NCI-H2171 (cell line): ENCODE results near the gene DNALI1.
"Not testable (repeated sequence)": the region's sequence is repeated elsewhere in the genome, so short reads cannot be mapped to it uniquely, and the experiment has no call there.

Source experiments
- DNase-seq: peaks from one replicate; lab custom pipeline; 2025; lab: John Stamatoyannopoulos, UW

DNALI1 gene

DNA sequence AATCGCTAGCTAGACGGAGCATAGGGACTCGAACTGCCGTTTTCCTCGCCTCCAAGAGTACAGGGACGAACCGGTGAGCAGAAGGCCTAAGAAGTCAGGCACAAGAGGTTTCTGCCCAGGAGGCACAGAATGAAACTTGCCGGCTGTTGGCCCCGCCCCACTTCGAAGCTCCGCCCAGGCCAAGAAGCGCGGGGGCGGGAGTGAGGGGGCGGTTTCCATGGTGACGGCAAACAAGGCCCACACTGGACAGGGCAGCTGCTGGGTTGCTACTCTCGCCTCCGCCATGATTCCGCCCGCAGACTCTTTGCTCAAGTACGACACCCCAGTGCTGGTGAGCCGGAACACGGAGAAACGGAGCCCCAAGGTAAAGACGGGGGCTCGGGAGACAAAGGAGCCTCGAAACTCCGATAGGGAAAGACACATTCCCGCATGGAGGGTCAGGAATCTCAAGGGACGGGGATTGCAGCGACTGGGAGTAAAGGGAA is at the start of gene DNALI1:
TSS of gene DNALI1 (plus strand) at position 229 of the 485 bp plus-strand sequence. CDS start at position 284, 55 bp downstream.
- no peak for DNase-seq

- DNase-seq = no peak
Observed at GRCh38 chr1:37509181-37509580, 47.6 kb upstream of the DNALI1 start.

GRCh38 chr1:37513795-37514349 is 42.9 kb upstream of the DNALI1 start:
- DNase-seq = peak; percentile 26

DNA sequence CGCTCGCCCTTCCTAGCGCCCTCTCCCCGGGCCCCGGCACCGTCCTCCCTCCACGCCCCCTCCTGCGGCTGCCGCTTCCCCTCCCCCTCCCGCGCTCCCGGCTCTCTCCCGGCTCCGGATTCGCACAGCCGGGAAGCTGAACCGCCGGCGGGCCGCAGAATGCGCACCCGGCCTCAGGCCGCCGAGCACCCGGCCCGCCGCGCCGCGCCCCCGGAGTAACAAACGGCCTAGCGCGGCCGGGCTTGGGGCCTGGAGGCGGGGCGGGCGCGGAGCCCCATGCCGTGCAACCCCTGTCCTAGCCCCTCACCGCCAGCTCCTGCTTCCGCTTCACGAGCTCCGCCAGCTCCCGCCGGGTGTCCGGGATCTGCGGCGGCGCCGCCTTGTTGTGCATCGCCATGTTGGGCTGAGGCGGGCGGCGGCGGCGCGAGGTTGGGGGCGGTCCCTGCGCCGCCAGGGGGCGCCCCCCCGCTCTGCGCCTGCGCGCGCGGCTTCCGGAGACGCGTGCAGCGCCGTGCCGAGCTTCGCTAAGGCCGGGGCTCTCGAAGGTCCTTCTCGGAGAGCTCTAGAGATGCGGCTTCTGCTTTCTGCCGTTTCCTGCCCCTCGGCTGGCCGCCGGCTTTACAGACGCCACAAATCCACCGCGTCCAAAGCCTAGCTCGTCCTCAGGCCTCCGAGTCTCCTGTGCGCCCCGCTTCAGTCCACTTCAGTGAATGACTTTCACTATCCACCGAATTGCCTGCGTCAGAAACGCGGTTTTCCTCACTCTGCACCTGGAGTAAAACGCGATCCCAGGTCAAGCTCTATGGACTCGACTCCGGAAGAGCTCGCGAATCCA is 42.2 kb upstream of the DNALI1 start, which contains the start of gene MEAF6:
TSS of gene MEAF6 (minus strand) at position 417 of the 835 bp plus-strand sequence. CDS start at position 397, 20 bp downstream.
- DNase-seq = peak; percentile 75

GRCh38 chr1:37515185-37516034 is 41.3 kb upstream of the DNALI1 start:
- DNase-seq = no peak

- DNase-seq = no peak
Observed at GRCh38 chr1:37517569-37517968, 39.2 kb upstream of the DNALI1 start.

DNA sequence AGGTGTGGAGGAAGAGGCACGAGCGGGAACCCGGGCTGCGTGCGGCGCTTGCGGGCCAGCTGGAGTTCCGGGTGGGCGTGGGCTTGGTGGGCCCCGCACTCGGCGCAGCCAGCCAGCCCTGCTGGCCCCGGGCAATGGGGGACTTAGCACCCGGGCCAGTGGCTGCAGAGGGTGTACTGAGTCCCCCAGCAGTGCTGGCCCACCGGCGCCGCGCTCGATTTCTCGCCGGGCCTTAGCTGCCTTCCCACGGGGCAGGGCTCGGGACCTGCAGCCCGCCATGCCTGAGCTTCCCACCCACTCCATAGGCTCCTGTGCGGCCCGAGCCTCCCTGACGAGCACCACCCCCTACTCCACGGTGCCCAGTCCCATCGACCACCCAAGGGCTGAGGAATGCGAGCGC is 38.5 kb upstream of the DNALI1 start:
- DNase-seq = not testable (repeated sequence)

GRCh38 chr1:37518929-37519328 is 37.8 kb upstream of the DNALI1 start:
- not testable (repeated sequence) for DNase-seq

DNA sequence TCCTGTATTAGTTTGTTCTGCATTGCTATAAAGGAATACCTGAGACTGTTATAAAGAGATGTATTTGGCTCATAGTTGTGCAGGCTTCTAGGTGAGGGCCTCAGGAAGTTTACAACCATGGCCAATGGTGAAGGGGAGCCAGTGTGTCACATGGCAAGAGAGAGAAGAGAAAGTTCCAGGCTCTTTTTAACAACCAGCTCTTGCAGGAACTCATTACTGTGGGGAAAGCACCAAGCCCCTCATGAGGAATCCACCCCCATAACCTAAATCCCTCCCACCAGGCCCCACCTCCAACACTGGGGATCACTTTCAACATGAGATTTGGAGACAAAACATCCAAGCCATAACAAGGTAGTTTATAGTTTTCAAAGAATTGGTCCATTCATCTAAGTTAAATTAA is 37.1 kb upstream of the DNALI1 start:
- no peak for DNase-seq

- DNase-seq = not testable (repeated sequence)
Observed at GRCh38 chr1:37529888-37530287, 26.9 kb upstream of the DNALI1 start.

- DNase-seq = not testable (repeated sequence)
Observed at GRCh38 chr1:37532418-37533156, 24.2 kb upstream of the DNALI1 start.

- DNase-seq = no peak
Observed at GRCh38 chr1:37533317-37534093, 23.2 kb upstream of the DNALI1 start.

GRCh38 chr1:37537378-37537777 is 19.4 kb upstream of the DNALI1 start:
- no peak for DNase-seq

DNA sequence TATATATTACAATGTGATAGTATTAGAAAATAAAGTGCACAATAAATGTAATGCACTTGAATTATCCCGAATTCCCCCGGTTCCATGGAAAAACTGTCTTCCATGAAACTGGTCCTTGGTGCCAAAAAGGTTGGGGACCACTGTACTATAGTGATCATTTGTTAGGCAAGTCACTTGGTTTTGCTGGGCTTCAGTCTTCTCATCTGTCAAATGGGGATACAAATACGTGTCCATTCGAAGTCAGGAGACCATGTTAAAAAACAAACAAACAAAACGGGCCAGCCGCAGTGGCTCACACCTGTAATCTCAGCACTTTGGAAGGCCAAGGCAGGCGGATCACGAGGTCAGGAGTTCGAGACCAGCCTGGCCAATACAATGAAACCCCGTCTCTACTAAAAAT is 17.6 kb upstream of the DNALI1 start:
- DNase-seq = not testable (repeated sequence)

DNA sequence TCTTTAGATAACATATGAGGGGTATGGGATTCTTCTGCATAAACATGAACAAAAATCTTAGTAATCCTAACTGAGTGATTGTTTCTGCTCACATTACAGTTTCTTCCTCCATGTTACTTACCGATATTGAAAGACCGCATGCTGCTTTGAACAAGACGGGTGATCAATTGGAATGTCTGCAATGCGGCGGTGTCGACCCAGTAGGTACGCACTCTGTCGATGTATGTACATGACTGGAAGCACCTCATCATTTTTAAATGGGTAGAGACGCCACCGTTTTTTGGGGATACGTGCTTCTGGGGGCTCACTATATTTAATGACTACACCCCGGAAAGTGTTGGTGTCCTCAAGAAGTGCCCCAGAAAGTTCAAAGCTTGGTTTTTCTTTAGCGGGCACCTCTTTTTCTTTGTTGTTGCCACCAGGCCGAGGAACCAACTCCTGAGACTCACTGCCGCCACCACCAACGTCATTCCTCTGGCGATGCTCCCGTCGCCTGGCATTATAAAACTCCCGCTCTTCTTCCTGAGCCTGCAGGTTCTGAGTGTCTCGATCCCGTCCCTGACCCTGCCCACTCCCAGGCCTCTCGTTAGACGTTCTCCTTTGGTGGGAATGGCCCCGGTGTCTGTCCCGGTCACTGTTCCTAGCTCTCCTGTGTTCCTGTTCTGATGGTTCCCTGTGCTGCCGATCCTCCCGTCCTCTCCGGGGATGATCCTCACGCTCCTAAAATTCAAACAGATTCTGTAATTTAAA is 16.5 kb upstream of the DNALI1 start:
- no peak for DNase-seq

GRCh38 chr1:37544530-37544929 is 12.2 kb upstream of the DNALI1 start:
- DNase-seq = no peak

- DNase-seq = no peak
Observed at GRCh38 chr1:37545019-37545418, 11.7 kb upstream of the DNALI1 start.

- no peak for DNase-seq
Observed at GRCh38 chr1:37549341-37549740, 7.4 kb upstream of the DNALI1 start.

- no peak for DNase-seq
Observed at GRCh38 chr1:37553598-37553926, 3.2 kb upstream of the DNALI1 start.
